Stimulated activated CD4-positive, alpha-beta T cell treated with anti-CD3 and anti-CD28 coated beads, Interleukin-4, amount 100 ng/mL, for 1 hour (primary cell): ENCODE results near the gene CEBPB.

Experiments used
- DNase-seq: peaks from one replicate; pipeline ENCODE4 v3.0.0-alpha.2; 2020

CEBPB gene

GRCh38 chr20:50230184-50230583 is 39.6 kb downstream of the CEBPB start:
- DNase-seq: no peak

GRCh38 chr20:50230871-50231560 is 40.4 kb downstream of the CEBPB start:
- no peak for DNase-seq

- DNase-seq: no peak
Observed at GRCh38 chr20:50231854-50232253, 41.2 kb downstream of the CEBPB start.

GRCh38 chr20:50232651-50233324 is 42.2 kb downstream of the CEBPB start:
- DNase-seq: no peak

GRCh38 chr20:50233325-50234212 is 42.9 kb downstream of the CEBPB start:
- DNase-seq: no peak

GRCh38 chr20:50234288-50234687 is 43.7 kb downstream of the CEBPB start:
- DNase-seq: no peak

GRCh38 chr20:50237349-50237748 is 46.7 kb downstream of the CEBPB start:
- DNase-seq: no peak

- no peak for DNase-seq
Observed at GRCh38 chr20:50238081-50238800, 47.6 kb downstream of the CEBPB start.

- no peak for DNase-seq
Observed at GRCh38 chr20:50240092-50240491, 49.5 kb downstream of the CEBPB start.

- no peak for DNase-seq
Observed at GRCh38 chr20:50242178-50242514, 51.5 kb downstream of the CEBPB start.
